NOMO-1 treated with DMSO at 0.1 percent for 48 hours (cell line): Measurements from ENCODE around the gene TERC.
A peak's percentile ranks its signal among the peaks of the same experiment; 100 is the strongest.
"Not testable (repeated sequence)": the region's sequence is repeated elsewhere in the genome, so short reads cannot be mapped to it uniquely, and the experiment has no call there.

Experiments
- DNase-seq: peaks from one replicate; lab custom pipeline; 2025; ENCODE audit not compliant: unreplicated experiment; lab: John Stamatoyannopoulos, UW

The TERC gene

GRCh38 chr3:169772305-169772896, 7.5 kb upstream of the TERC start:
- peak; percentile 66 for DNase-seq

DNA sequence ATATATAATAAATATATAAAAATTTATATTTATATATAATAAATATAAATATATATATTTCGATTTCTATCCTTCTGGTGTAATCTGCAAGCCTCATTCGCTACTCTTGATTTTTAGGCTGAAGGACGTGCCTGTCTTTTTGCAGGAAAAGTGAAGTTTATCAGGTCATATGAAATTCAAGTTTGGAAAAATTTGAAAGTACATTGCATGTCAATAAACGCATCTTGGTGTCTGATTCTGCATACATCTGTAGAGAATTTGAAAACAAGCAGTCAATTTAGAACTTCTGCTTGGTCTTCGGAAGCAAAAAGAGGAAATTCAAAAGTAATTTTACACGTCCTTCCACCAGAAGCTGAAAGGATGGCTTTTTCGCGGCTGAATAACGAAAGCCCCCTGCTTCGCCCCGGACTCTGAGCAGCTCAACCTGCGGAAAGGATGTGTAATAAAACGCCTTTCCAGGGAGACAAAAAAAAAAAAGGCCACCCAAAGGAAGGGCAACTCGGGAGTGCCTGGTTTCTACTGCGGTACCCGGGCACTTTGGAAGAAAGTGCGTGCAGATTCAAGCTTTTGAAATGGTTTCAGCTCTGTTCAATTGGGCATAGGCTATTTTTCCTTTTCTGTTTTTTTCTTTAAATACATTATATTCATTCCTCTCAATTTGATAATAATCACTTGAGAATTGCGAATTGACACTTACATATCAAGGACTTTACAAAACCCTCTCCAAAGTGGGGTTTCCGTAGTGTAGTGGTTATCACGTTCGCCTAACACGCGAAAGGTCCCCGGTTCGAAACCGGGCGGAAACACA, 6.8 kb upstream of the TERC start:
- DNase-seq, result peak; percentile 91

DNA sequence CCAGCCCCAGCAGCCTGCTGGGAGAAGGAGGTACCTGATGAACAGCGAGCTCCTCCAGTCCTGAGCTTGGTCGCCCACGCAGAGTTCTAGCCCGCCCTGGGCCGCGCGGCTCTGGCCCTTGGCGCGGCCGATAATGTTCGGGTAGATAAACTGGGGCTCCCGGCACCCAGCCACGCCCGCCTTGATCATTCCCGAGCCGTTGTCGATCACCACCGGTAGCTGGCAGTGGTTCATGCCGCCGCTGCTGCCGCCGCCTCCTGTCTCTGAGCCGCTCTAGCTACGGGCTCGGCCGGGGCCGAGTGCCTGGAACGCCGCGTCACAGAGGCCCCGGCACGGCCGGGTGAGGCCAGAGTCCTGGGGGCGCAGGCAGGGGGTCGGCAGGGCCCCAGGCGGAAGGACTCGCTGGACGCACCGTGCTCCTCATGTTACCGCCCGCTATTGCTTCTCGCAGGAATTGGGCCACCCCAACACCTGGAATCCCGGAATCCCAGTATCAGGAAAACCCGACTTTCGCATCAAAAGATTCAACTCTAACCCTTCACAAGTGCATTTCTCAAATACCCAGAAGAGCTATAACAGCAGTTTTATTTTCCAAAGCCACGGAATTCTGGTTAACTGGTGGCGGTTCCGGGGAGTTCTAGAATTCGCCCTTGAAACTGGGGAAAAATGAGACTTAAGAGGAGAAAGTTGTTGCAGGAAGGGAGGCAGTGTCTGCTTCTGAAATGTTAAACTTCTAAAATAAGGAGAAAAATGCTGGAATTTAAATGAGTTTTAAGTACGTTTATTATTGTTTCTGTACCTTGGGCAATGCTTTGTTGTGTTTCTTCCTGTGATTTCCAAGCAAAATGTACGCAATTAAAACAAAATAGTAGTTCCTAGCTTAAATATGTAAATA, 4.7 kb upstream of the TERC start, which contains the start of gene ACTRT3:
Gene ACTRT3 (minus strand): TSS at position 275 of the 895 bp plus-strand sequence. CDS start 41 bp downstream, at position 234.
- DNase-seq, result peak; percentile 47

- peak; percentile 91 for DNase-seq
Observed at GRCh38 chr3:169764312-169764881, 463 bp downstream of the TERC start.

GRCh38 chr3:169760479-169760878, 4.4 kb downstream of the TERC start:
- no peak for DNase-seq

- DNase-seq, result peak; percentile 37
Observed at GRCh38 chr3:169759256-169759655, 5.6 kb downstream of the TERC start.

GRCh38 chr3:169758359-169758994, 6.4 kb downstream of the TERC start:
- DNase-seq, result no peak

GRCh38 chr3:169755488-169755887, 9.4 kb downstream of the TERC start:
- DNase-seq, result no peak

GRCh38 chr3:169754711-169755110, 10.1 kb downstream of the TERC start:
- no peak for DNase-seq

DNA sequence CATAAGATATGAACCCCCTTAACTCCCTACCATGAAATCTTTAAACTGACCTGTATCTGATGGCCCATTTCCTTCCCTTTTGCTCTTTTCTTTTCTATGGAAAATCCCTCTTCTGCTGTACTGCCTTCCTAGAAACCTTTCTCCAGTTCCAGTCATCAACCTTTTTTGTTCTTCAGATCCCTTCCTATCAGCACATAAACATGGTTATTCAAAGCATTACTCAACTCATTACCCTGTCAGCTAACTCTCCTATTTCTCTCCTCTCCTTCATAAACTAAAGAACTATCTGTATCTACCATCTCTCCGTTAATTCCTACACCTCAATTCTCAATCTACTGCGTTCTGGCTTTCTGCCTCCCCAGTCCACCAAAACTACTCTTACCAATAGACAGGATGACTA, 13.0 kb downstream of the TERC start:
- DNase-seq, result no peak

- no peak for DNase-seq
Observed at GRCh38 chr3:169750665-169751064, 14.2 kb downstream of the TERC start.

- DNase-seq, result no peak
Observed at GRCh38 chr3:169748670-169749069, 16.2 kb downstream of the TERC start.

DNA sequence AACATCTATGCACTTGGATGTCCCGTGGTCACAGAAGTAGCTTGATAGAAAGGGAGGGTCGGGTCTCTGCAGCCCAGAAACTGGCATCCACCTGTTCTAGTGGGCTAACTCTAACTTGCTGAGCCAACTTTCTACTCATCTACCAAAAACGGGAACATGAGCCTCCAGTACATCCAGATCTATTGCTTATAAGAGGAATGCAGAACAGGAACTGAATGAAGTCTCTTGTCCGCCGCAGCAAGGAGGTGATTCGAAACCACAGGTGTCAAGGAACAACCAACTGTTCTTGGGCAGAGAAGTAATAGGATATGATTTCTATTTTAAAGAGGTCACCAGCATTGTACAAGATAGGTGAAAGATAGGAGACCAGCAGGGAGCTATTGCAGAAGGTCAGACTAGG, 17.9 kb downstream of the TERC start:
- DNase-seq, result peak; percentile 34

- peak; percentile 28 for DNase-seq
Observed at GRCh38 chr3:169744366-169745054, 20.4 kb downstream of the TERC start.

DNA sequence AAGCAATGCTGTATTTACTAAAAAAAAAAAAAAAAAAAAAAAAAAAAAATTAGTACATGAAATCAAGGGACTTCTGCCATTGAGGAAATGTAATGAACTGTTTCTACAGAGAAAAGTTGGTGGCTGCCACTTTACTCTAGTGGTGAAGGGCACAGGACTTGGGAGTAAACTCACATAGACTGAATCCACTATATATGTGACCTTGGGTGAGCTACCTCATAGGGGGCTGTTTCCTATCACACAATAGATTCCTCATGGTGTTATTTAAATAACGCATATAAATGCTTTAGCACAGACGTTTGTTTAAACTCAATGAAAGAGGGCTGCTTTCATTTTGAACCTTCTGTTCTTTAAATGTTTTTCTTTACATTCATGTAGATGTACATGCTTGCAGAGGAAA, 25.8 kb downstream of the TERC start:
- no peak for DNase-seq

GRCh38 chr3:169731857-169732256, 33.0 kb downstream of the TERC start:
- DNase-seq, result not testable (repeated sequence)

- DNase-seq, result no peak
Observed at GRCh38 chr3:169722724-169723123, 42.1 kb downstream of the TERC start.

DNA sequence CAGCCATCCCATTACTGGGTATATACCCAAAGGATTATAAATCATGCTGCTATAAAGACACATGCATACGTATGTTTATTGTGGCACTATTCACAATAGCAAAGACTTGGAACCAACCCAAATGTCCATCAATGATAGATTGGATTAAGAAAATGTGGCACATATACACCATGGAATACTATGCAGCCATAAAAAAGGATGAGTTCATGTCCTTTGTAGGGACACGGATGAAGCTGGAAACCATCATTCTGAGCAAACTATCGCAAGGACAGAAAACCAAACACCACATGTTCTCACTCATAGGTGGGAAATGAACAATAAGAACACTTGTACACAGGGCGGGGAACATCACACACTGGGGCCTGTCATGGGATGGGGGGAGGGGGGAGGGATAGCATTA, 46.4 kb downstream of the TERC start:
- DNase-seq, result not testable (repeated sequence)
